ENCODE data around the gene RAB36. TPM values are rescaled to one million over a fixed set of nuclear protein-coding genes. Genes with fewer than 3 reads are reported as not detected.

The RAB36 gene
- total RNA-seq, 1 experiment from 2014 or later: 1.8 TPM

GRCh38 chr22:23204125-23204488 lies 58.8 kb downstream of the RAB36 start:
- Mint-ChIP-seq H3K9me3 (no peaks in the 10 kb centered on the region), H3K4me1 (peaks cover 37% of the 10 kb centered on the region), H3K36me3 (peaks cover 21% of the 10 kb centered on the region), H3K4me3 (no peak overlapping the region), H3K27ac (peak overlapping the region; percentile 72; the same call in 1 of the 2 replicates), H3K27me3 (ENCODE audit: low read depth) (no peaks in the 10 kb centered on the region)
- ATAC-seq (no peak), DNase-seq (ENCODE audit: low spot score) (no peak)
- TF ChIP-seq ZNF281 (CRISPR knock-in tag; IDR thresholded peaks at IDR 0.05) (no peak), HMGXB4 (CRISPR knock-in tag; IDR thresholded peaks at IDR 0.05) (no peak), E2F4 (CRISPR knock-in tag; IDR thresholded peaks at IDR 0.05; ENCODE audit: borderline replicate concordance, low read depth) (no peak), SMAD3 (CRISPR knock-in tag; IDR thresholded peaks at IDR 0.05; ENCODE audit: borderline replicate concordance) (no peak), MYBL2 (CRISPR knock-in tag; IDR thresholded peaks at IDR 0.05) (no peak), USF2 (CRISPR knock-in tag; IDR thresholded peaks at IDR 0.05) (no peak), CDX4 (CRISPR knock-in tag; IDR thresholded peaks at IDR 0.05; ENCODE audit: borderline replicate concordance) (no peak)
- CTCF ChIA-PET: interaction anchor here (1.0 to 1.2 kb wide), 2 partner anchors 24 to 28 kb away, joined by 3 to 4 read pairs; partner anchors contain the start of gene BCR
- POLR2A ChIA-PET: no interaction called here

- CTCF ChIA-PET: interaction anchor here (0.6 to 1.5 kb wide), 4 partner anchors 26 to 355 kb away, joined by 3 to 4 read pairs (median 3); no protein-coding TSS in a partner anchor
- no peaks in the 10 kb centered on the region for H3K9me3 Mint-ChIP-seq
- H3K4me1 Mint-ChIP-seq: peaks cover 31% of the 10 kb centered on the region
- H3K36me3 Mint-ChIP-seq: peaks cover 16% of the 10 kb centered on the region
- peak overlapping the region; percentile 72 for H3K27ac Mint-ChIP-seq
- no peak overlapping the region for H3K4me3 Mint-ChIP-seq
- POLR2A ChIA-PET: no interaction called here
- ATAC-seq (peak; percentile 41; the same call in 1 of the 2 replicates), DNase-seq (ENCODE audit: low spot score) (no peak)
- H3K27me3 Mint-ChIP-seq (ENCODE audit: low read depth): no peaks in the 10 kb centered on the region
- TF ChIP-seq MLX (CRISPR knock-in tag; IDR thresholded peaks at IDR 0.05) (no peak), PRDM15 (CRISPR knock-in tag; IDR thresholded peaks at IDR 0.05) (no peak), PRRX2 (CRISPR knock-in tag; IDR thresholded peaks at IDR 0.05) (no peak), FOXK1 (CRISPR knock-in tag; IDR thresholded peaks at IDR 0.05) (no peak), PREB (CRISPR knock-in tag; IDR thresholded peaks at IDR 0.05; ENCODE audit: borderline replicate concordance) (no peak), USF2 (CRISPR knock-in tag; IDR thresholded peaks at IDR 0.05) (no peak), ZNF232 (CRISPR knock-in tag; IDR thresholded peaks at IDR 0.05) (no peak), NR1H2 (CRISPR knock-in tag; IDR thresholded peaks at IDR 0.05) (no peak), NFATC4 (CRISPR knock-in tag; IDR thresholded peaks at IDR 0.05) (no peak), SP1 (CRISPR knock-in tag; conservative IDR thresholded peaks at IDR 0.05) (no peak), RORB (CRISPR knock-in tag; IDR thresholded peaks at IDR 0.05) (no peak), NFE2L1 (CRISPR knock-in tag; IDR thresholded peaks at IDR 0.05) (no peak), TEAD1 (CRISPR knock-in tag; IDR thresholded peaks at IDR 0.05) (no peak), SMAD4 (CRISPR knock-in tag; IDR thresholded peaks at IDR 0.05) (no peak)
These were observed 59.4 kb downstream of the RAB36 start for GRCh38 chr22:23204541-23205157.
